Effector CD8-positive, alpha-beta T cell (primary cell): ENCODE results near the gene RSKR.
A peak's percentile ranks its signal among the peaks of the same experiment; 100 is the strongest.
"Not testable (repeated sequence)": the region's sequence is repeated elsewhere in the genome, so short reads cannot be mapped to it uniquely, and the experiment has no call there.

ENCODE experiments used
- DNase-seq: peaks from one replicate; lab custom pipeline; 2025; lab: John Stamatoyannopoulos, UW
- total RNA-seq, 4 experiments: gene quantifications; one replicate each; lab custom pipeline; 2026; lab: John Stamatoyannopoulos, UW

Gene RSKR
- 13.6 to 21.9 (median 17.6) reads per million in 4 experiments for total RNA-seq

GRCh38 chr17:28613931-28614381, at the start of gene RSKR:
TSS of gene RSKR (minus strand) at chr17:28614185. CDS start at chr17:28614161, 24 bp downstream.
- DNase-seq: no peak

- DNase-seq: no peak
These were observed 49.7 kb upstream of the RSKR start for GRCh38 chr17:28663723-28664122.

GRCh38 chr17:28662527-28662829, 48.5 kb upstream of the RSKR start:
- no peak for DNase-seq

- peak; percentile 87 for DNase-seq
These were observed 47.9 kb upstream of the RSKR start, which contains the start of the genes SDF2 and SUPT6H for GRCh38 chr17:28661635-28662526. TSS of gene SDF2 (minus strand) at chr17:28661906. CDS start at chr17:28661876, 30 bp downstream. TSS of gene SUPT6H (plus strand) at chr17:28662205. CDS start at chr17:28673402, 11,197 bp downstream.

GRCh38 chr17:28659497-28659881, 45.5 kb upstream of the RSKR start:
- not testable (repeated sequence) for DNase-seq

- not testable (repeated sequence) for DNase-seq
These were observed 44.9 kb upstream of the RSKR start for GRCh38 chr17:28658766-28659496.

- DNase-seq: not testable (repeated sequence)
These were observed 44.4 kb upstream of the RSKR start for GRCh38 chr17:28658342-28658741.

GRCh38 chr17:28657756-28658155, 43.8 kb upstream of the RSKR start:
- no peak for DNase-seq

GRCh38 chr17:28655160-28655559, 41.2 kb upstream of the RSKR start:
- no peak for DNase-seq

GRCh38 chr17:28648698-28649097, 34.7 kb upstream of the RSKR start:
- no peak for DNase-seq

- no peak for DNase-seq
These were observed 32.2 kb upstream of the RSKR start for GRCh38 chr17:28646039-28646754.

- no peak for DNase-seq
These were observed 31.6 kb upstream of the RSKR start for GRCh38 chr17:28645576-28645939.

- DNase-seq: peak; percentile 90
These were observed 31.0 kb upstream of the RSKR start, which contains the start of gene BLTP2 for GRCh38 chr17:28644787-28645575. TSS of gene BLTP2 (minus strand) at chr17:28645158. CDS start at chr17:28645056, 102 bp downstream.

GRCh38 chr17:28643983-28644786, 30.2 kb upstream of the RSKR start:
- DNase-seq: no peak

GRCh38 chr17:28641579-28641978, 27.6 kb upstream of the RSKR start:
- no peak for DNase-seq

- DNase-seq: no peak
These were observed 21.5 kb upstream of the RSKR start for GRCh38 chr17:28635506-28635905.

GRCh38 chr17:28634206-28634865, 20.4 kb upstream of the RSKR start:
- no peak for DNase-seq

GRCh38 chr17:28626818-28627217, 12.8 kb upstream of the RSKR start:
- DNase-seq: no peak

GRCh38 chr17:28624148-28624547, 10.2 kb upstream of the RSKR start:
- DNase-seq: no peak

GRCh38 chr17:28623696-28624095, 9.7 kb upstream of the RSKR start:
- DNase-seq: no peak
